Measurements from ENCODE around the gene AGBL1.

Gene AGBL1

DNA sequence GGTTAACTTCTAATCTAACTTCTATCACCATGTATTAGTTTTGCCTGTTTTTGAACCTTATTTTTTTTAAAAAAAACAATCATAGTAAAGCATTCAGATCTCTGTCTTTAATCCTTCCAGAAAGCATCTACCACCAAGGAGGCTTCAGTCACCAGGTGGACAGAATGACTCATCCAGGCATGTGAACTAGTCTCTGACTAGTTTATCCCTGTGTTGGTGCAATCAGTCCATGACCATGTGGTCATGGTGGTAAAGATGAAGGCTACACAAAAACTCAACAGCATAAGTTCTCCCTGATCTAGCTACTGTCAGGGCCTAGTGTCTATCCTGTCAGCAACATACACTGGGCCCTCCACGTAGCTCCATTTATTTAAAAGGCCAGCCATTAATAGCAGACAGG, 750.6 kb downstream of the AGBL1 start:
- Histone ChIP-seq H3K4me3 (ENCODE audit: low read depth in 1 of 2, low read length in 1 of 2) (no peak overlapping the region), H3K9me3 (no peaks in the 10 kb centered on the region), H3K27me3 (no peaks in the 10 kb centered on the region), H3K27ac (no peak overlapping the region), H3K4me1 (ENCODE audit: control insufficient read depth in 1 of 2, insufficient read depth in 1 of 2, low read depth in 1 of 2, low read length in 1 of 2) (no peaks in the 10 kb centered on the region), H3K36me3 (no peaks in the 10 kb centered on the region)
- TF ChIP-seq, protein P1, sequence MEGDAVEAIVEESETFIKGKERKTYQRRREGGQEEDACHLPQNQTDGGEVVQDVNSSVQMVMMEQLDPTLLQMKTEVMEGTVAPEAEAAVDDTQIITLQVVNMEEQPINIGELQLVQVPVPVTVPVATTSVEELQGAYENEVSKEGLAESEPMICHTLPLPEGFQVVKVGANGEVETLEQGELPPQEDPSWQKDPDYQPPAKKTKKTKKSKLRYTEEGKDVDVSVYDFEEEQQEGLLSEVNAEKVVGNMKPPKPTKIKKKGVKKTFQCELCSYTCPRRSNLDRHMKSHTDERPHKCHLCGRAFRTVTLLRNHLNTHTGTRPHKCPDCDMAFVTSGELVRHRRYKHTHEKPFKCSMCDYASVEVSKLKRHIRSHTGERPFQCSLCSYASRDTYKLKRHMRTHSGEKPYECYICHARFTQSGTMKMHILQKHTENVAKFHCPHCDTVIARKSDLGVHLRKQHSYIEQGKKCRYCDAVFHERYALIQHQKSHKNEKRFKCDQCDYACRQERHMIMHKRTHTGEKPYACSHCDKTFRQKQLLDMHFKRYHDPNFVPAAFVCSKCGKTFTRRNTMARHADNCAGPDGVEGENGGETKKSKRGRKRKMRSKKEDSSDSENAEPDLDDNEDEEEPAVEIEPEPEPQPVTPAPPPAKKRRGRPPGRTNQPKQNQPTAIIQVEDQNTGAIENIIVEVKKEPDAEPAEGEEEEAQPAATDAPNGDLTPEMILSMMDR (IDR thresholded peaks at IDR 0.05): no peak

- H3K36me3 ChIP-seq: no peaks in the 10 kb centered on the region
- H3K9me3 ChIP-seq: no peaks in the 10 kb centered on the region
- TF ChIP-seq, protein P1 (IDR thresholded peaks at IDR 0.05): no peak
- H3K4me3 ChIP-seq (ENCODE audit: low read depth in 1 of 2, low read length in 1 of 2): no peak overlapping the region
- no peak overlapping the region for H3K27ac ChIP-seq
- no peaks in the 10 kb centered on the region for H3K4me1 ChIP-seq (ENCODE audit: control insufficient read depth in 1 of 2, insufficient read depth in 1 of 2, low read depth in 1 of 2, low read length in 1 of 2)
- H3K27me3 ChIP-seq: no peaks in the 10 kb centered on the region
Measured at GRCh38 chr15:86833595-86833994, 753.9 kb downstream of the AGBL1 start.

DNA sequence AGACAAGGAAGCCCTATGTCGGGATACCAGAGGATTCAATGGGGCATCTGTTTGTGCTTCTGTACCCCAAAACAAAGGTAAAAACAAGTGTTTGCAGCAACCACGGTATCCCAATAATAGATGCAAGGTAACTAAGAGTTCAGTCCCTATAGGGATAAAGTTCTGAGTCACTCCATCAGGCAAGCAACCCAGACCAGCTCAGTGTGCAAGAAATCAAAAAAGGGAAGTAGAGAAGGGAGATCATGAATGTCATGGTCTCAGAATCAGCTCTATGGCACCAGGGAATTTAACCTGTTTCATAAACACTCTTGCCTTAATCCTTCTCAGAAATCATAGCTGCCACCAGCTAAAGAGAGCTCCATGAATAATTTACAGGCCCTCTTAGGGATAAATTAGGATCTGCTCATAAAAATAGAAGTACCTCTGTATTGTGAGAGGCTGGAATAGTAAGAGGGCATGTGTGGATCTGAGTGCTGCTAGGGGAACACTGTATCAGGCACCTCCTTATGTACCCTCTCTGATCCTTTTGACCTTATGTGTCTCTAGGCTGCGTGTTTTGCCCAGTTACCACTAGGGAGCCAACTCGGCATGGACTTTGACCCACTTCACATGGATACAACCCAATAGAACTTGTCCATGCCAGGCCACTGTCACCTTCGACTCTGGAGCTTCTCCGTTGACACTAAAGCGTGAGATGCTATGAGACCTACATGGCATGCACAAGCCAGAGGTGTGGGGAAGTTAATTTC, 754.6 kb downstream of the AGBL1 start:
- Histone ChIP-seq H3K4me3 (ENCODE audit: low read depth in 1 of 2, low read length in 1 of 2) (no peak overlapping the region), H3K9me3 (no peaks in the 10 kb centered on the region), H3K4me1 (ENCODE audit: control insufficient read depth in 1 of 2, insufficient read depth in 1 of 2, low read depth in 1 of 2, low read length in 1 of 2) (no peaks in the 10 kb centered on the region), H3K36me3 (no peaks in the 10 kb centered on the region), H3K27me3 (no peaks in the 10 kb centered on the region), H3K27ac (no peak overlapping the region)
- TF ChIP-seq, protein P1 (IDR thresholded peaks at IDR 0.05): no peak

GRCh38 chr15:86837294-86838061, 757.8 kb downstream of the AGBL1 start:
- TF ChIP-seq, protein P1 (IDR thresholded peaks at IDR 0.05): no peak
- no peaks in the 10 kb centered on the region for H3K27me3 ChIP-seq
- H3K9me3 ChIP-seq: no peaks in the 10 kb centered on the region
- no peak overlapping the region for H3K27ac ChIP-seq
- no peak overlapping the region for H3K4me3 ChIP-seq (ENCODE audit: low read depth in 1 of 2, low read length in 1 of 2)
- H3K4me1 ChIP-seq (ENCODE audit: control insufficient read depth in 1 of 2, insufficient read depth in 1 of 2, low read depth in 1 of 2, low read length in 1 of 2): no peaks in the 10 kb centered on the region
- H3K36me3 ChIP-seq: no peaks in the 10 kb centered on the region

DNA sequence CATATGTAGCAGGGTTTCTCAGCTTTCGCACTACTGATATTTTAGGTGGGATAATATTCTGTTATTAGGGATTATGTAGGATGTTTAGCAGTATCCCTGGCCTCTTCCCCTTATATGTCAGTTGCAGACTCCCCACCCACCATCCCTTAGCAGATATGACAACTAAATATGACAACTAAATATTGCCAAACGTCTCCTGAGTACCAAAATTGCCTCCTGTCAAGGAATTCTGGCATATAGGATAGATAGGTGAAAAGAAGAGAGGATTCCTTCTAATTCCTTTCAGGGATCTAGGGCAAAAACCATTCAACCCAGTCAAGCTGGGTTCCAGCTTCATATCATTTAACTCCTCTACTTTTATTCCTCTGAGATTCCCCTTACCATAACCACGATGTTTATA, 759.8 kb downstream of the AGBL1 start:
- TF ChIP-seq, protein P1 (IDR thresholded peaks at IDR 0.05): no peak
- H3K4me3 ChIP-seq (ENCODE audit: low read depth in 1 of 2, low read length in 1 of 2): no peak overlapping the region
- no peak overlapping the region for H3K27ac ChIP-seq

More for the DNA sequence above, 759.8 kb downstream of the AGBL1 start:
- H3K9me3 ChIP-seq: no peaks in the 10 kb centered on the region
- no peaks in the 10 kb centered on the region for H3K27me3 ChIP-seq
- no peaks in the 10 kb centered on the region for H3K4me1 ChIP-seq (ENCODE audit: control insufficient read depth in 1 of 2, insufficient read depth in 1 of 2, low read depth in 1 of 2, low read length in 1 of 2)
- H3K36me3 ChIP-seq: no peaks in the 10 kb centered on the region
